WTC11 (cell line): ENCODE results near the gene CDC5L. TPM values are rescaled to one million over a fixed set of nuclear protein-coding genes. Genes with fewer than 3 reads are reported as not detected.

Experiments
- ATAC-seq: fragments of 200-7000 bp; cut with Tn5 transposase; 2 replicates; pipeline ENCODE4 v1.10.0; 2021; ENCODE audit warnings: mild to moderate bottlenecking, moderate library complexity
- CTCF ChIA-PET: fragments of 300-600 bp; sonication (Branson Sonifier 250); formaldehyde crosslinking; loops from one replicate; lab custom pipeline; 2021; ENCODE audit warnings: antibody characterized with exemption; lab: Charles Lee
- POLR2A ChIA-PET: fragments of 350-600 bp; sonication (Branson Sonifier 250); formaldehyde crosslinking; loops from one replicate; lab custom pipeline; 2021; ENCODE audit warnings: antibody characterized with exemption; lab: Charles Lee
- DNase-seq: peaks from one replicate; pipeline ENCODE4 v3.0.0; 2021; ENCODE audit warnings: low spot score
- H3K27ac Mint-ChIP-seq: 2 replicates; pipeline ENCODE4 v1.8.0; 2021; ENCODE audit warnings: mixed read lengths
- H3K27me3 Mint-ChIP-seq: 2 replicates; pipeline ENCODE4 v1.8.0; 2021; ENCODE audit warnings: low read depth, mild to moderate bottlenecking, moderate library complexity, mixed read lengths
- H3K36me3 Mint-ChIP-seq: 2 replicates; pipeline ENCODE4 v1.8.0; 2021; ENCODE audit warnings: mixed read lengths
- H3K4me1 Mint-ChIP-seq: 2 replicates; pipeline ENCODE4 v1.8.0; 2022; ENCODE audit warnings: mixed read lengths
- H3K4me3 Mint-ChIP-seq: 2 replicates; pipeline ENCODE4 v1.8.0; 2021; ENCODE audit warnings: mild to moderate bottlenecking, moderate library complexity, mixed read lengths
- H3K9me3 Mint-ChIP-seq: 2 replicates; pipeline ENCODE4 v1.8.0; 2021; ENCODE audit warnings: mixed read lengths
- ARID4B ChIP-seq: sonication (generic); formaldehyde crosslinking; IDR thresholded peaks from 2 replicates; pipeline ENCODE4 v1.8.0; 2023; ENCODE audit warnings: missing genetic modification reagents, mild to moderate bottlenecking, borderline replicate concordance
- ATF6 ChIP-seq: sonication (generic); formaldehyde crosslinking; IDR thresholded peaks from 2 replicates; pipeline ENCODE4 v1.8.1; 2023; ENCODE audit warnings: mild to moderate bottlenecking, missing genetic modification reagents
- CBFB ChIP-seq: sonication (generic); formaldehyde crosslinking; IDR thresholded peaks from 2 replicates; pipeline ENCODE4 v1.8.1; 2022; ENCODE audit warnings: mild to moderate bottlenecking, low read depth, missing genetic modification reagents
- CTCF ChIP-seq: fragments of 200-600 bp; IDR thresholded peaks from 2 replicates; pipeline ENCODE4 v1.8.0; 2022; ENCODE audit warnings: antibody characterized with exemption
- E2F4 ChIP-seq: sonication (generic); formaldehyde crosslinking; IDR thresholded peaks from 2 replicates; pipeline ENCODE4 v1.8.1; 2022; ENCODE audit warnings: low read depth, mild to moderate bottlenecking, moderate library complexity, missing genetic modification reagents, borderline replicate concordance
- GRHL2 ChIP-seq: fragments of 250-450 bp; sonication (Bioruptor Pico); IDR thresholded peaks from 2 replicates; pipeline ENCODE4 v1.8.0; 2022; ENCODE audit warnings: mild to moderate bottlenecking, moderate library complexity; ENCODE audit not compliant: insufficient replicate concordance, severe bottlenecking
- IRF1 ChIP-seq: sonication (generic); formaldehyde crosslinking; IDR thresholded peaks from 2 replicates; pipeline ENCODE4 v1.8.0; 2023; ENCODE audit warnings: missing genetic modification reagents
- MAX ChIP-seq: sonication (generic); formaldehyde crosslinking; IDR thresholded peaks from 2 replicates; pipeline ENCODE4 v1.8.0; 2022; ENCODE audit warnings: mild to moderate bottlenecking, missing genetic modification reagents
- NR3C1 ChIP-seq: sonication (generic); formaldehyde crosslinking; conservative IDR thresholded peaks from 2 replicates; pipeline ENCODE4 v1.8.1; 2023; ENCODE audit warnings: low read depth, mild to moderate bottlenecking, missing genetic modification reagents
- SMAD3 ChIP-seq: sonication (generic); formaldehyde crosslinking; IDR thresholded peaks from 2 replicates; pipeline ENCODE4 v1.8.0; 2022; ENCODE audit warnings: missing genetic modification reagents, mild to moderate bottlenecking, borderline replicate concordance
- SOX15 ChIP-seq: fragments of 250-450 bp; sonication (Bioruptor Pico); IDR thresholded peaks from 2 replicates; pipeline ENCODE4 v1.9.0; 2021; ENCODE audit warnings: mild to moderate bottlenecking
- SP1 ChIP-seq: sonication (generic); formaldehyde crosslinking; conservative IDR thresholded peaks from 2 replicates; pipeline ENCODE4 v1.8.1; 2022; ENCODE audit warnings: missing genetic modification reagents
- USF1 ChIP-seq: sonication (generic); formaldehyde crosslinking; IDR thresholded peaks from 2 replicates; pipeline ENCODE4 v1.8.0; 2022; ENCODE audit warnings: mild to moderate bottlenecking, missing genetic modification reagents
- ZNF121 ChIP-seq: sonication (generic); formaldehyde crosslinking; IDR thresholded peaks from 2 replicates; pipeline ENCODE4 v1.8.0; 2023; ENCODE audit warnings: missing genetic modification reagents
- ZNF317 ChIP-seq: sonication (generic); formaldehyde crosslinking; IDR thresholded peaks from 2 replicates; pipeline ENCODE4 v1.8.1; 2023; ENCODE audit warnings: low read depth, mild to moderate bottlenecking, moderate library complexity, missing genetic modification reagents, borderline replicate concordance
- ZNF396 ChIP-seq: fragments of 250-450 bp; sonication (Bioruptor Pico); IDR thresholded peaks from 2 replicates; pipeline ENCODE4 v1.8.0; 2021; ENCODE audit warnings: mild to moderate bottlenecking, moderate library complexity, borderline replicate concordance
- ZNF423 ChIP-seq: fragments of 250-450 bp; sonication (Bioruptor Pico); IDR thresholded peaks from 2 replicates; pipeline ENCODE4 v2.1.2; 2022; ENCODE audit warnings: mild to moderate bottlenecking, moderate library complexity
- ZNF671 ChIP-seq: fragments of 250-450 bp; sonication (Bioruptor Pico); IDR thresholded peaks from 2 replicates; pipeline ENCODE4 v1.8.0; 2021; ENCODE audit warnings: mild to moderate bottlenecking
- total RNA-seq: library from RNA; stranded (reverse); gene quantifications from 3 replicates; pipeline ENCODE4 v1.2.3, GENCODE V29; 2021

Gene CDC5L
- total RNA-seq, 1 experiment from 2014 or later = 23.5 TPM

- TF ChIP-seq SMAD3 (CRISPR knock-in tag) = no peak
Measured at GRCh38 chr6:44441091-44441855, 53.8 kb downstream of the CDC5L start (continued).

GRCh38 chr6:44442236-44442635 is 54.7 kb downstream of the CDC5L start:
- DNase-seq (no peak), ATAC-seq (no peak)
- no peaks in the 10 kb centered on the region for H3K4me1 Mint-ChIP-seq
- peaks cover 45% of the 10 kb centered on the region for H3K36me3 Mint-ChIP-seq
- no peak overlapping the region for H3K27ac Mint-ChIP-seq
- H3K27me3 Mint-ChIP-seq = no peaks in the 10 kb centered on the region
- peaks cover 25% of the 10 kb centered on the region for H3K9me3 Mint-ChIP-seq
- POLR2A ChIA-PET = no interaction called here
- TF ChIP-seq ZNF671 (no peak), USF1 (CRISPR knock-in tag) (no peak), NR3C1 (CRISPR knock-in tag) (no peak), IRF1 (CRISPR knock-in tag) (no peak), MAX (no peak), ZNF396 (CRISPR knock-in tag) (no peak), E2F4 (no peak), SOX15 (no peak), ZNF423 (CRISPR knock-in tag) (no peak), ARID4B (no peak), CTCF (no peak), ZNF317 (no peak), CBFB (no peak), ZNF121 (CRISPR knock-in tag) (no peak), SP1 (CRISPR knock-in tag) (no peak), GRHL2 (CRISPR knock-in tag) (no peak), ATF6 (CRISPR knock-in tag) (no peak)
- TF ChIP-seq, all 79 proteins: peak for 0
- no peak overlapping the region for H3K4me3 Mint-ChIP-seq
- CTCF ChIA-PET = no interaction called here
